ENCODE measurements around the gene R3HDM2.

The R3HDM2 gene

GRCh38 chr12:57266681-57267080, 164.2 kb downstream of the R3HDM2 start:
- DNase-seq (ENCODE audit: low spot score), result no peak

DNA sequence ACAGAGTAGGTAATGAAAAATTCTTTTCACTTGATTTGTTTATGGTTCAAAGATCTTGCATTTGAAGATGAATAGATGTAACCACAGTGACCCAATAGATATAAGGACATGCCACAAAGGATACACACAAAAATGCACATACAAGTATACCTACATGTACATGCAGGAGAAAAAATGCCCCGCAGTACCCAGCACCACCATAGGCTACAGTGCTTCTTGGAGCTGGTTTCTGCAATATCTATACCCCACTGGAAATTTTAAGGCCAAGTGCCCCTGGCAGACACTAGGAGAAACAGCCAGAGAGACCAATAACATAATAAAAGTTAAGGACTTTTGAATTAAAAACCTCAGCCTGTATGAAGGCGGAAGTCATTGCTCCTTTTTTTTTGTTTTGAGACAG, 167.7 kb downstream of the R3HDM2 start:
- DNase-seq (ENCODE audit: low spot score), result no peak

DNA sequence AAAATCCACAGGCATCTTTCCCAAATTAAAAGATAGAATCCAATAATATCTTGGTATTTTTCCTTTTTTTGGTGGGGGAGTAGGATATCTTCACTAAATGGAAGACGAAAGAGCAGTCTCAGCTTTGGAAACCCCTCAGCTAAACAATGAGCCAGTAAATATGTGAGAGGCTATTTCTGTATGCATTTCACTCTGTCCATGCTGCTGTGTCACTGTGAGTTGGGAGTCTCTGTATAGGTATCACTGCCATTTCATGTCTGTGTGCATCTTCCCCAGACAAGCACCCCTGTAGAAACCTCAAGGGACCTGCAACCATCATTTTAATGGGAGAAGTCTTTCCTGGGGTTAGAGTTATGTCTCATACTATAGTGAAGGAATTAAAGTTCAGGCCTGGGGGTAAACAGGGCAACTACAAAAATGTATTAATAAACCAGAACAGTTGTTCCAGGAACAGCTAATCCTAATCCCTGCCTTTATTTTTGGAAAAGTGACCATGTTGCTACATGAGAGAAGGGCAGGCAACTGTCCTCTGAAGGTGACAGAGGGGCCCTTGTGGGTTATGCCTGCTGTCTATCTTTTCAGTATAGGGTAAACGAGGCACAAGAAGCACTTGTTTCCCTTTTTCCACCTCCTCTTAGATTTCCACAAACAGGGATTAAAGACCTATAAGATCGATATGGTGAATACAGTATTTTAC, 168.6 kb downstream of the R3HDM2 start:
- no peak for DNase-seq (ENCODE audit: low spot score)

DNA sequence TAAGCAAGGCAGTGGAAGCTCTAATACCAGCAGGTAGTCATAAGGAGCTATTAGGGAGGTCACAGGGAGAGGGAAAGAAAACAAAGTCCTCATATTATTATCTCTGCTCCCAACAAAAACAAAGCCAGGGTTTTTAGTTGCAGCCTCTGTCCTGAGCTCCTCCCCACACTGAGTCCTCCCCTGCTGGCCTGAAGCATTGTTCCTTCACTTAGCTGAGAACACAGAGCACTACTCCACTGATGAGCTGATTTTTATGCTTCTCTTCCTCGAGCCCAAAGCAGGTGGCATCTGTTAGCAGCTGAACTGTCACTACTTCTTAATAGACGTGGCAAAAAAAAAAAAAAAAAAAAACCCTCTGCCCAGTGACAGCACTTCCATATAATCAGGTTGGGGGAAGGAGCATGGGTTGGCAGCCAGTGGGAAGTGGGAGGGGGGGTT, 169.4 kb downstream of the R3HDM2 start:
- no peak for DNase-seq (ENCODE audit: low spot score)

DNA sequence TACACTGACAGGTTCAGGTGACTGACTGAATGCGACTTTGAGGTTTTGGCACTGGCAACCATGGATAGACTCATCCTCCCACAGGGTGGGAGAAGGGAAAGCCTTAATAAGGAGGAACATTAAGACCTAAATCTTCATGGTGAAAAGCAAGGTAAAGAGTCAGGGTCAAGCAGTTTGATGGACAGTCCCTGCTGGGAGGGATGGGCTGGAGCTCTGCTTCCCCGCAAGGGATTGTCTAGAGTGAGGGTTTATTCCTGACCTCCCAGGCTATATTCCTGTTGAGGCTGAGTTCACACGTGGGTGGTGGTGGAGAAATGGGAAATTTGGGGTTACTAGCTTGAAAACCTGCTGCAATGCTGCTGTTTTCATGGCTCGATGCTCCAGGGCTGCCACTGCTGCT, 170.5 kb downstream of the R3HDM2 start:
- DNase-seq (ENCODE audit: low spot score), result no peak

- DNase-seq (ENCODE audit: low spot score), result no peak
Observed at GRCh38 chr12:57258977-57259970, 171.6 kb downstream of the R3HDM2 start.

GRCh38 chr12:57255916-57256315, 174.9 kb downstream of the R3HDM2 start:
- DNase-seq (ENCODE audit: low spot score), result no peak

DNA sequence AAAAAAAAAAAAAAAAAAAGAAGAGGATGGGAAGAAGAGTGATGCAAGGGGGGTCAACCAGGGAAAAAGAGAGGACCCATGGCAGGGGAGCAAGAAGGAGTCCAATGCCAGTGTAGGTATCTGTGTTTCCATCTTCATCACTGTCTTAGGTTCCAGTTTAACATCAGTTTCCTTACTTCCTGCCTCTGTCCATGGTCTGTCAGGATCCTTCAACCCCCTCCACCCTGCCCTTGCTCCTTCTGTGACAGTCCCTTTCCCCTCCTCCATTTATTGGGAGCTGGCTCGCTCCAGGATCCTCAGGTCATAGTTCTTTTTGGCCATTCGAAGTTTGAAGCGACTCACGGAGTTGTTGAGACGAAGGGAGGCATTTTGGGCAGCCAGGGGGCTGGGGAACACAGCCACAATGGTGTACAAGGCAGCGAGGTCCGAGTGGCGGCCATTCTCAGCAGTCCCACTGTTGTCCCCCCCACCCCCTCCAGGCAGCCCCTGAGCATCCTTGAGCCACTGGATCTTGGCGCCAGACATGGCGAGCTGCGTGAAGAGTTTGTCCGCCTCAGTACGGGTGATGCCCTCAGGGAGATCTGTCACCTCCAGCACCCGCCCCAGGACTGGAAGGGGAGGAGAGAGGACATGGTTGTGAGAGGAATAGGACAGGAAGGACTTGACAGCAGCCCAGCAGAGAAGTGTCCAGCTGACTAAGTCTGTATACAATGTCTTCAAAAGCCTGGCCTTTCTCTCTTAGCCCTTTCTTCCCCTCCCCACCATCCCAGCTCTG, 176.2 kb downstream of the R3HDM2 start:
- DNase-seq (ENCODE audit: low spot score), result no peak

DNA sequence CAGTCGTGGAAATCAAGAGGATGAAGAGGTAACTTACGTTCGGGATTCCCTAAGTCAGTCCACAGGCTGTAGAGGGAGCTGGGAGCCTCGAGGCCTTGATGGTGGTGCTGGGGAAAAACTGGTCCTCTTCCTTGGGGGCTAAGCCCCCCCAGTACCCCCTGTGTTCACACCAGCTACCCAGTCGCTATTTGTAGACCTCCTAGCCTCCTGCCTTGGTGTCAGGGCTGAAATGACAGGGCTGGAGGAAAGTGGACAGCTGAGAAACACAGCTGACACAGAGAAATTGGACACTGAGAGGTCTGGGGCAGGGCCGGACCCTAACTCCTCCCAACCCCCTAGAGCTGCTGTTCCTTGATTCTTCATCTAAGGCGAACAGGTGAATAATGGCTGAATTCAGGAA, 179.9 kb downstream of the R3HDM2 start, which contains the start of gene STAC3:
Gene STAC3 (minus strand): TSS at position 232 of the 400 bp plus-strand sequence. CDS start 1,551 bp downstream, outside the sequence.
- no peak for DNase-seq (ENCODE audit: low spot score)

DNA sequence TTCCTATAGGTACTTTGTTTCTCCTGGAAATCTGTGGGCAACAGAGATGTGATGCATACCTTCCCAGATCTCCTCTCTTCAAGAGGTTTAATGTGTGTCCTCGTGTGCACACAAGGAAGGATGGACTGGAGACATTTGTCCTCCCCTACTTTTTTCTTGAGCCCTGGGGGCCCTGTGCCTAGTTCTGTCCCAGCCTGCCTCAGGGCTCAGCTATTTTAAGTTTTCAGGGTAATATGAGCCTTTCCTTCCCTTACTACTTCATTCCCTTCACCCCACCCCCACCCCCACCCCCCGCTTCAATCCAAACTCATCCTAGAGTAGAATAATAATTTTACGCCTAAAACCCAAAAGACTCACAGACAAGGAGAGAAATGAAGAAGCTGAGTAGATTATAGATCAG, 180.3 kb downstream of the R3HDM2 start:
- no peak for DNase-seq (ENCODE audit: low spot score)

DNA sequence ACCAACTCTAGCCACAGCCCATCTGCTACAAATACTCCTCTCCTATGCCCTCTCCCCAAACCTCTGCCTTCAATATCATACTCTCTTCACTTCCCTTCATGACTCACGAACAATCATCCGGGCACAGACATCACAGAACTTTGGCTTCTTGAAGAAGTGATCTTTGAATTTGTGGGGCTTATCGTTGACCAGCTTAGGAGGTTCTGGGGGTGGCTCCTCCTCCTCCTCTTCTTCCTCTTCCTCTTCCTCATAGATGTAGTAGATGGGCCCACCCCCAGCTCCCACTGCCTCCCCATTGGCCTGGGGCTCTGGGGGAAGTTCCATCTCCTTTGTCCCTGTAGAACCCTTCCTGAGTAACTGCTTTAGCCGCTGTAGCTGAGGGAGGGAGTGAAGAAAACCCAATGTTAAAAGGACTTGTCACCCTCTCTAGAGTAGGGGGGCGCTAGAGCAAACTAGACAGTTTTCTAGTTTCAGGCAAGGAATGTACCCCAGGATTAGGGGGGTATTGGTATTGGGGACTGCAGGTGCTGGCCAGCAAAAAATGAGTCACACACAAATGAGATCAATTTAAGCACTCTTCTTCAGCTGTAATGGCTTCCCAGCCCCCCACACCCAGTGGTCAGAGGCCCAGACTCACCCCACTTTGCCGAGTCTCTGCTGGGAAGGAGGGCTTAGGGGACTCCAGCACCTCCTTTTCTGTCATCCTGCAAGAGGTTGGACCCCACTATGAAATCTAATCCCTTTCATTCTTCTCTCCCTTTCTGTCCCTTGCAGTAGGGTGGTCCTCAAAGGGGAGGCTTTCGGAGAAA, 181.7 kb downstream of the R3HDM2 start:
- DNase-seq (ENCODE audit: low spot score), result no peak

DNA sequence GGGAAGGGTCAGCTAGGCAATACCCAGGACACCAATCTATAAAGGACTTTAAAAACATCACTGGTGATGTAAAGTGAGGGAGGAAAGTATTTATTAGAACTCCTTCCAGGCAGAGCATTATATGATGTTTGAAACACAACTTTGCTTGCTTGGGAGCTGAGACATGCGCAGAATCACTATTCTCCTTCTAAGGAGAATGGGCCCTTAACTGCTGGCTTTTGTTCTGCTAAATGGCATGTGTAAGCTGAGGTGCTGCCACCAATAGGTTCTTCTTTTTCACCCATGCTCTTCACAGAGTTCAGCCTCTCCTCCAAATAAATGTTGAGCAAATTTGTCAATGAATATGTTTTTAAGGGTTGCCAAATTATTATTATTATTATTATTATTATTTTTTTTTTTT, 183.8 kb downstream of the R3HDM2 start:
- no peak for DNase-seq (ENCODE audit: low spot score)

- no peak for DNase-seq (ENCODE audit: low spot score)
Observed at GRCh38 chr12:57244312-57244696, 186.5 kb downstream of the R3HDM2 start.

DNA sequence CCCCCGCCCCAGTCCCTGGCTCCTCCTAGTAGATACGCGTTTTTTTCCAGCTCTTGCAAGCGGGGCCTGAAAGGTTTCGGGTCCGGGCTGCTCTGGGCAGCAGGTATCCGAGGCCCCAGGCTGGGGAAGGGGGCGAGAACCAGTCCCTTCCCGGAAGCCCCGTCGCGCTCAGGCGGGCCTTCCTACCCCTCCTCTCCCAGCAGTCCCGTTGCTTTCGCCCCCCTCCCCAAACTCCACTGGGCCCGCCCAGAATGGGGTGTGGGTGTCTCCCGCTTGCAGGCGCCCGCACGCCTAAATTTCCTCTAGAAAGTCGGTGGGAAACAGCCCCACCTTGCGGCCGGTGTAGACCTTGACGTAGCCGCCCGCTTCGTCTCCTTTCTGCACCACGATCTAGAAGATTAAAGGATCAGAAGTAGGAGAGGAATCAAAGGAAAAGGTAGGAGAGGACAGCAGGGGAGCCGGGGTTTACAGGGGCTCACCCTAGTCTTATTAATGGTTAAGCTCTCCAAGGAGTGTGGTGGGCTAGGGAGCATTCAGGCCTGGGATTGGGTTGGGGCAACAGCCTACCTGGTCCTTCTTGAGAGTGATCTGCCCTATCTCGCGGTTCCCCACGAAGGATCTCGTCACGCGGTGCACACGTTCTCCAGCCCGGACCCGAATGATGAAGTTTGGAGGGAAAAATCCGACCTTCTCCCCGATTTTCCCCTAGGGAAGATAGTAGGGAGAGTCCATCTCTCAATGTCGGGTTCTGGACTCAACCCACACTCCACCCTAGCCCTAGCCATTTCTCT, 187.1 kb downstream of the R3HDM2 start:
- DNase-seq (ENCODE audit: low spot score), result peak; percentile 82

- peak; percentile 73 for DNase-seq (ENCODE audit: low spot score)
Observed at GRCh38 chr12:57242691-57243454, 188.0 kb downstream of the R3HDM2 start.

GRCh38 chr12:57242329-57242690, 188.5 kb downstream of the R3HDM2 start:
- DNase-seq (ENCODE audit: low spot score), result no peak

DNA sequence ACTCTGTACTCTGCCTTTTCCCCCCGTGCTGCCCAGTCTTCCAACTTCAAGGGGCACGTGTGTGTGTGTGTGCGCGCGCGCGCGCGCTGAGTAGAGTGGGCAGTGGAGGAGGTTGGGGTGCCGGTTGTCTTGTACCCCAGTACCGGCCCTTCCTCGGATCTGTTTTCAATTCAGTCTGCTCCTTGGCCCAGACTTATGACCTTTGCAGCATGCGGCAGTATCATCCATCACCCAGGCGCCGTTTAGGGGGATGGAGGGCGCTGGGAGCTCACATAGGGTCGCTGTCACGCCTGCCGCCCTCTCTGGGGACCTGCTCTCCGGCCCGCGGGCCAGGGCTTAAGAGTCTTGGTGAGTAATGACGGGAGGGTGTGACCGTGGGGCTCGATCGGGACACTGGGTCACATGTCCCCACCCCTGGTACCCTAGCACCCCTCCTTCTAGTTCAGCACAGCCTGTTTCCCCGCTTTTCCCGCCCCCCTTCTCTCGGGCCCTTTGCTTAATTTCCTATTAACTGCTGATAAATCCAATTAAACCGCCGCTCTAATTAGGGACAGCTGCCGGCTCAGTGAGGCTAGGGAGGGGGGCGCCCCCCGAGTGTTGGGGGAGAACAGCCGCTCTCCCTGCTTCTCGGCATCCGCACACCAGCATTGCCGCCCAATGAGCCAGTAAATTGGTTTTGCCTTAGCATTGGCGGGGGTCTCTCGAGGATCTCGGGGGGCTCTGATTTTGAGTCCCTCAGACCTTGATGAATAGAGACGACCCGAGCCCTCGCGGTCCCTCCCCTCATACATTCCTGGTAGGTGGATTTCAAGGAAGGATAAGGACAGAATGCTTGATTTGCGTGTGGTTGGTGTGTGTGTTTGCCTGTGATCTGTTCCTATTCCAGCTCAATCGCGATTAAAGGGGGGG, 189.2 kb downstream of the R3HDM2 start:
- DNase-seq (ENCODE audit: low spot score), result no peak

GRCh38 chr12:57240926-57241401, 189.9 kb downstream of the R3HDM2 start:
- no peak for DNase-seq (ENCODE audit: low spot score)
